Left renal pelvis (tissue), 4 donors: ENCODE measurements around the gene BAD. TPM values are rescaled to one million over a fixed set of nuclear protein-coding genes. Genes with fewer than 3 reads are reported as not detected.

Experiments used
- polyA plus RNA-seq, 4 donors: library from polyadenylated mRNA; unstranded; fragments of 120-200 nt; gene quantifications; one replicate each; pipeline ENCODE4 v1.2.1, GENCODE V29; 2013; ENCODE audit not compliant: insufficient read length in 4 of 4

BAD gene
- polyA plus RNA-seq, 4 donors, result 42.1 to 69.9 (median 48.3) TPM

Other genes starting within 250 kb of the BAD start
- 1 to 10 TPM; 2.1 to 5.5 (median 3.5) TPM for gene FLRT1, start 248.7 kb downstream of the BAD start, polyA plus RNA-seq
- gene MACROD1, start 118.6 kb downstream of the BAD start, polyA plus RNA-seq, result 10 to 100 TPM; 14.9 to 17.8 (median 15.3) TPM
- gene STIP1, start 98.5 kb downstream of the BAD start, polyA plus RNA-seq, result 100 to 1,000 TPM; 125 to 232 (median 205) TPM
- 1 to 10 TPM; 3.4 to 7.2 (median 5.6) TPM for gene FERMT3, start 77.9 kb downstream of the BAD start, polyA plus RNA-seq
- gene TRPT1, start 58.5 kb downstream of the BAD start, polyA plus RNA-seq, result 10 to 100 TPM; 25.7 to 56.1 (median 40.1) TPM
- 10 to 100 TPM; 13.2 to 32.7 (median 19.1) TPM for gene NUDT22, start 58.4 kb downstream of the BAD start, polyA plus RNA-seq
- 10 to 100 TPM; 44.9 to 85.8 (median 59.1) TPM for gene DNAJC4, start 54.1 kb downstream of the BAD start, polyA plus RNA-seq
- 100 to 1,000 TPM in 2 of 4 donors, 10 to 100 TPM in 2; 82.6 to 115 (median 99.9) TPM for gene VEGFB, start 50.1 kb downstream of the BAD start, polyA plus RNA-seq
- 10 to 100 TPM; 61.0 to 99.2 (median 86.6) TPM for gene FKBP2, start 43.6 kb downstream of the BAD start, polyA plus RNA-seq
- gene PPP1R14B, start 37.7 kb downstream of the BAD start, polyA plus RNA-seq, result 10 to 100 TPM; 54.4 to 90.9 (median 69.8) TPM
- 10 to 100 TPM; 12.4 to 17.1 (median 13.7) TPM for gene PLCB3, start 33.1 kb downstream of the BAD start, polyA plus RNA-seq
- gene GPR137, start 1.2 kb upstream of the BAD start, polyA plus RNA-seq, result 10 to 100 TPM; 27.4 to 48.6 (median 30.6) TPM
- gene KCNK4, start 6.6 kb upstream of the BAD start, polyA plus RNA-seq, result under 1 TPM in 1 of 4 donors, not detected in 3; 0.16 TPM
- gene CATSPERZ, start 15.7 kb upstream of the BAD start, polyA plus RNA-seq, result under 1 TPM in 1 of 4 donors, not detected in 3; 0.79 TPM
- 10 to 100 TPM in 3 of 4 donors, 1 to 10 TPM in 1; 7.4 to 31.0 (median 17.2) TPM for gene ESRRA, start 20.9 kb upstream of the BAD start, polyA plus RNA-seq
- 100 to 1,000 TPM; 208 to 244 (median 221) TPM for gene TRMT112, start 32.9 kb upstream of the BAD start, polyA plus RNA-seq
- 100 to 1,000 TPM; 156 to 230 (median 184) TPM for gene PRDX5, start 33.5 kb upstream of the BAD start, polyA plus RNA-seq
- 1 to 10 TPM; 2.7 to 5.2 (median 3.6) TPM for gene CCDC88B, start 55.5 kb upstream of the BAD start, polyA plus RNA-seq
- gene RPS6KA4, start 74.5 kb upstream of the BAD start, polyA plus RNA-seq, result 10 to 100 TPM in 3 of 4 donors, 1 to 10 TPM in 1; 9.4 to 16.3 (median 13.5) TPM